Umbilical cord (tissue), 2 donors: ENCODE data around the gene KRT23. TPM values are rescaled to one million over a fixed set of nuclear protein-coding genes. Genes with fewer than 3 reads are reported as not detected.

ENCODE experiments used
- DNase-seq: peaks from one replicate; pipeline ENCODE4 v3.0.0-alpha.2; 2015; ENCODE audit warnings: low spot score
- total RNA-seq: library from RNA; depleted of rRNA; stranded (reverse); fragments of >200 nt; gene quantifications from one replicate; pipeline ENCODE4 v1.2.3, GENCODE V29; 2014; ENCODE audit warnings: low replicate concordance; ENCODE audit not compliant: insufficient read depth

Gene KRT23
- total RNA-seq, 1 donor from 2014 or later = 24.3 TPM

DNA sequence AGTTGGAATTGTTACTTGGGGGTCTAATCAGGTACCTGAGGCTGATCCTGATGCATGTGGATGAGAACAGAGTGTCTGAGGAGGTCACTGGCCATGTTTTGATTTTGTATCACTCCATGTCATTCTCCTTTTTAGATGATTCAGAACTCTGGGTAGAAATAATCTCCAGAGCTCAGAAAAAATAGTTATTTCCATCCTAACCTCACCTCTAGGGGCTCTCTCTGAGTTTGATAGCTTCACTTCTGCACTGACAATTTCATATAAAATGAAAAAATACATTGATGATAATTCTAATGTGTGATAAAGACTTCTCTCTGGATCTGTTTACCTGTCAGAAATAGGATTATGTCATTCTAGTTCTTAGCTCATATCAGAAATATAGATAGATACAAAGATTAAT, 64.2 kb downstream of the KRT23 start:
- DNase-seq = no peak

Other genes with a start within 250 kb of the KRT23 start
- 6.3 TPM for gene KRT24, start 233.9 kb downstream of the KRT23 start, total RNA-seq
- not detected for gene KRT25, start 182.3 kb downstream of the KRT23 start, total RNA-seq
- 8.2 TPM for gene KRT26, start 165.4 kb downstream of the KRT23 start, total RNA-seq
- not detected for gene KRT27, start 155.1 kb downstream of the KRT23 start, total RNA-seq
- gene KRT28, start 137.7 kb downstream of the KRT23 start, total RNA-seq = 3.6 TPM
- 45.7 TPM for gene KRT10, start 115.0 kb downstream of the KRT23 start, total RNA-seq
- 4.6 TPM for gene KRT12, start 70.4 kb downstream of the KRT23 start, total RNA-seq
- gene KRT20, start 52.4 kb downstream of the KRT23 start, total RNA-seq = 3.4 TPM
- gene KRT39, start 29.3 kb upstream of the KRT23 start, total RNA-seq = 2.4 TPM
- gene KRT40, start 46.7 kb upstream of the KRT23 start, total RNA-seq = not detected
- gene KRTAP3-3, start 56.5 kb upstream of the KRT23 start, total RNA-seq = not detected
- 31.1 TPM for gene KRTAP3-2, start 62.3 kb upstream of the KRT23 start, total RNA-seq
- not detected for gene KRTAP3-1, start 71.5 kb upstream of the KRT23 start, total RNA-seq
- not detected for gene KRTAP1-5, start 89.6 kb upstream of the KRT23 start, total RNA-seq
- not detected for gene KRTAP1-4, start 92.5 kb upstream of the KRT23 start, total RNA-seq
- not detected for gene KRTAP1-3, start 97.2 kb upstream of the KRT23 start, total RNA-seq
- not detected for gene KRTAP1-1, start 103.8 kb upstream of the KRT23 start, total RNA-seq
- not detected for gene KRTAP2-1, start 109.7 kb upstream of the KRT23 start, total RNA-seq
- 8.4 TPM for gene KRTAP2-2, start 117.6 kb upstream of the KRT23 start, total RNA-seq
- 20.5 TPM for gene KRTAP2-3, start 122.5 kb upstream of the KRT23 start, total RNA-seq
- not detected for gene KRTAP2-4, start 128.2 kb upstream of the KRT23 start, total RNA-seq
- gene KRTAP4-7, start 146.5 kb upstream of the KRT23 start, total RNA-seq = not detected
- gene KRTAP4-8, start 160.5 kb upstream of the KRT23 start, total RNA-seq = not detected
- not detected for gene KRTAP4-16, start 164.6 kb upstream of the KRT23 start, total RNA-seq
- not detected for gene KRTAP4-9, start 167.7 kb upstream of the KRT23 start, total RNA-seq
- 3.4 TPM for gene KRTAP4-11, start 180.7 kb upstream of the KRT23 start, total RNA-seq
- not detected for gene KRTAP4-12, start 186.5 kb upstream of the KRT23 start, total RNA-seq
- gene KRTAP4-6, start 202.9 kb upstream of the KRT23 start, total RNA-seq = 1.2 TPM
- 5.5 TPM for gene KRTAP4-5, start 212.2 kb upstream of the KRT23 start, total RNA-seq
- 2.6 TPM for gene KRTAP4-4, start 223.1 kb upstream of the KRT23 start, total RNA-seq
- gene KRTAP4-3, start 230.6 kb upstream of the KRT23 start, total RNA-seq = 1.4 TPM
- gene KRTAP4-2, start 240.6 kb upstream of the KRT23 start, total RNA-seq = not detected
- 1.9 TPM for gene KRTAP4-1, start 247.3 kb upstream of the KRT23 start, total RNA-seq